Measurements from ENCODE around the gene SEZ6L. TPM values are rescaled to one million over a fixed set of nuclear protein-coding genes. Genes with fewer than 3 reads are reported as not detected.

The SEZ6L gene
- polyA plus RNA-seq, 2 of the 4 experiments (the other 2 are of a cell fraction), result not detected

DNA sequence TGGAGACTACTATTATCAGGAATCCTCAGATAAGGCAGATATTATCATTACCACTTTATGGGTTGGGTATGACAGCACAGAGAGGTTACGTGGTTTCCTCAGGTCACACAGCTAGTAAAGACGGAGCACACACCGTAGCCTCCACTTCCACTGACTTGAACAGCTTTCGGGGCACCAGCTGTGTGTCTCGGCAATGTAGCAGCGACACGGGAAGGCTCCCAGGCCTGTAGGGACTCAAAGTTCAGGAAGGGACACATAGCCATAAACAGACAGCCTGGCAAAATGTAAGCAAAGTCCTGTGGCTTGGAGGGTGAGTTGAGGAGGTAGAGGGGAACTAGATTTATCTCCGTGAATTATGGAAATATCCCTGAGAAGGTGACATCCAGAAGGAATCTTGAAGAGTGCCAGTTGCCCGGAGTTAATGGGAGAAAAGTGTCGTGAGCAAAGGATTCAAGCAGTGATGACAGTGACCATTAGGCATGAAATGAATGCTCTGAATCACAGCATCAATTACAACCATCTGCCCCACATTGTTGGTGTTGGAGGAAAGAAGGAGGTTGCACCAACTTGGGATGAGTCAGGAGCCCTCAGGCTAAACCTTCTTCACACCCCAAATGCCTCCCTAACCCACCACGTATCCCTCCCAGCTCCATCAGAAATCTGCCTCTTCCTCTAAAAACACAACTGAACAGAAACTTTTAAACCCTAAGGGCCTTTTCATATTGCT, 153.1 kb downstream of the SEZ6L start:
- ATAC-seq (no peak), FAIRE-seq (no peak), DNase-seq (ENCODE audit: low read depth in 1 of 2, low spot score in 1 of 2) (no peak)
- H3K27ac ChIP-seq, result no peak overlapping the region
- 56% methylated on average over 11 of the region's 11 CpGs for WGBS (ENCODE audit: missing lambda C conversion rate)
- ChIA-PET POLR2A (no interaction called here), CTCF (interaction anchor here (1.3 to 3.9 kb wide), 4 partner anchors 9 to 42 kb away, joined by 3 to 27 read pairs (median 5); no protein-coding TSS in a partner anchor)
- H3K9me3 ChIP-seq, result no peaks in the 10 kb centered on the region
- no peak for TF ChIP-seq MAZ (IDR thresholded peaks at IDR 0.05; ENCODE audit: borderline replicate concordance, low read depth, low read length)
- TF ChIP-seq SMC3 (IDR thresholded peaks at IDR 0.05), result no peak
- no peak for TF ChIP-seq NR3C1 (IDR thresholded peaks at IDR 0.05)
- TF ChIP-seq, protein P1, sequence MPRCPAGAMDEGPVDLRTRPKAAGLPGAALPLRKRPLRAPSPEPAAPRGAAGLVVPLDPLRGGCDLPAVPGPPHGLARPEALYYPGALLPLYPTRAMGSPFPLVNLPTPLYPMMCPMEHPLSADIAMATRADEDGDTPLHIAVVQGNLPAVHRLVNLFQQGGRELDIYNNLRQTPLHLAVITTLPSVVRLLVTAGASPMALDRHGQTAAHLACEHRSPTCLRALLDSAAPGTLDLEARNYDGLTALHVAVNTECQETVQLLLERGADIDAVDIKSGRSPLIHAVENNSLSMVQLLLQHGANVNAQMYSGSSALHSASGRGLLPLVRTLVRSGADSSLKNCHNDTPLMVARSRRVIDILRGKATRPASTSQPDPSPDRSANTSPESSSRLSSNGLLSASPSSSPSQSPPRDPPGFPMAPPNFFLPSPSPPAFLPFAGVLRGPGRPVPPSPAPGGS (IDR thresholded peaks at IDR 0.05), result no peak
- TF ChIP-seq HDAC2 (IDR thresholded peaks at IDR 0.05), result no peak
- no peak for TF ChIP-seq ELK1 (IDR thresholded peaks at IDR 0.05; ENCODE audit: low read depth, low read length)
- no peak for TF ChIP-seq SREBF2 (IDR thresholded peaks at IDR 0.05)
- no peaks in the 10 kb centered on the region for H3K4me1 ChIP-seq
- H3K4me3 ChIP-seq, result no peak overlapping the region
- H3K4me2 ChIP-seq, result no peak overlapping the region

DNA sequence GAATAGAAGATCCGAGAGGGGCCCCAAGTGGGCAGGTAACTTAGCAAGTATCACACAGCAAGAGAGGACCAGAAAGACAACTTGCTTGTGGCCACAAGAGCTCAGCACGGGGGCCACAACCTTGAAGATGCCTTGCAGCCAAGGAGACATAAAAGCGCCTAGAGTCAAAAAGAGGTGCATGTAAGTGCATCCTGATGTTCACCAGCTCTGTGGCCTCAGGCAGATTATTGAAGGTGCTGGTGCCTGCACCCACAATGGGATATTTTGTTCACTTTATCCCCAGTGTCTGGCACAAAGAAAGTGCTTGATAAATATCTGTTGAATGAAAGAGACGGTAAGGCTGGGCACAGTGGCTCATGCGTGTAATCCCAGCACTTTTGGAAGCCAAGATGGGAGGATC, 153.8 kb downstream of the SEZ6L start:
- Histone ChIP-seq H3K9me3 (no peaks in the 10 kb centered on the region), H3K4me2 (no peak overlapping the region), H3K27ac (no peak overlapping the region), H3K4me1 (no peaks in the 10 kb centered on the region), H3K4me3 (no peak overlapping the region)
- POLR2A ChIA-PET, result no interaction called here
- TF ChIP-seq TP53 (CRISPR knock-in tag; IDR thresholded peaks at IDR 0.05) (no peak), ZSCAN20 (CRISPR knock-in tag; IDR thresholded peaks at IDR 0.05) (no peak), POLR2A (IDR thresholded peaks at IDR 0.05; ENCODE audit: low read length) (no peak)
- no peak for ATAC-seq
- CTCF ChIA-PET, result interaction anchor here (1.3 to 3.9 kb wide), 2 partner anchors 9 to 10 kb away, joined by 3 to 27 read pairs; no protein-coding TSS in a partner anchor
- 47% methylated on average over 5 of the region's 5 CpGs for WGBS (ENCODE audit: missing lambda C conversion rate)
- no peak for FAIRE-seq
- DNase-seq (ENCODE audit: low read depth in 1 of 2, low spot score in 1 of 2), result no peak

DNA sequence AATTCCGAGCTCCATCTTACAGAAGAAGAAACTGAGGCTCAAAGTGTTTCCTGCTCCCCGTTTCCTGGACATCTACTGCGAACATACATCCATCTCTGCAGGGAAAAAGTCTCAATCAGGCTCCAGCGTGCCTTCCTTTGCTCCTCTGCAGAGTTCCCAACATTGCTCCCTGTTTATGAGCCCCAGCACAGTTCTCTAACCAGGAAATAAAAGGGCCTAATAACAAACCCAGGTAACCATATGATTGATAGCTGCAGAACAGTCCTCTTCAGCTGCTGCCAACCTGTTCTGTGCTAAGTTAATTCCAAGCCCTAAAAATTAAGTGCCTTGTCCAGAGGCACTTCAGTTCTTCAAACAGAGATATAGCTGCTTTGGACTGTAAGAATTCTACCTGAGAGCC, 154.9 kb downstream of the SEZ6L start:
- FAIRE-seq, result no peak
- TF ChIP-seq FOSL2 (IDR thresholded peaks at IDR 0.05) (no peak), FOSL2 (CRISPR knock-in tag; IDR thresholded peaks at IDR 0.05) (no peak), JUNB (IDR thresholded peaks at IDR 0.05) (no peak), CHD2 (IDR thresholded peaks at IDR 0.05; ENCODE audit: low read length, partially characterized antibody) (no peak), HEYL (CRISPR knock-in tag; IDR thresholded peaks at IDR 0.05) (no peak), KDM5A (IDR thresholded peaks at IDR 0.05) (no peak), SREBF2 (IDR thresholded peaks at IDR 0.05) (no peak), REST (IDR thresholded peaks at IDR 0.05) (no peak), BHLHE40 (IDR thresholded peaks at IDR 0.05; ENCODE audit: low read depth, low read length) (no peak), NFE2L2 (conservative IDR thresholded peaks at IDR 0.05; ENCODE audit: low read length) (no peak), CHD4 (IDR thresholded peaks at IDR 0.05; ENCODE audit: borderline replicate concordance) (no peak), RAD21 (conservative IDR thresholded peaks at IDR 0.05 in 1 of 2, IDR thresholded peaks at IDR 0.05 in 1 of 2) (no peak), CBX8 (IDR thresholded peaks at IDR 0.05) (no peak), CTCF (IDR thresholded peaks at IDR 0.05) (no peak), MAZ (IDR thresholded peaks at IDR 0.05; ENCODE audit: borderline replicate concordance, low read depth, low read length) (no peak), CBX2 (IDR thresholded peaks at IDR 0.05; ENCODE audit: borderline replicate concordance, low read depth) (no peak), EHF (CRISPR knock-in tag; IDR thresholded peaks at IDR 0.05) (no peak)
- TF ChIP-seq, protein P2, sequence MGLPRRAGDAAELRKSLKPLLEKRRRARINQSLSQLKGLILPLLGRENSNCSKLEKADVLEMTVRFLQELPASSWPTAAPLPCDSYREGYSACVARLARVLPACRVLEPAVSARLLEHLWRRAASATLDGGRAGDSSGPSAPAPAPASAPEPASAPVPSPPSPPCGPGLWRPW (IDR thresholded peaks at IDR 0.05), result no peak
- Histone ChIP-seq H3K9me3 (no peaks in the 10 kb centered on the region), H3K27ac (no peak overlapping the region), H3K4me2 (no peak overlapping the region), H3K4me3 (no peak overlapping the region), H3K4me1 (no peaks in the 10 kb centered on the region)
- no peak for ATAC-seq
- WGBS (ENCODE audit: missing lambda C conversion rate), result 6% methylated on average over 4 of the region's 4 CpGs
- CTCF ChIA-PET, result interaction anchor here (0.9 to 1.9 kb wide), 2 partner anchors 14 to 152 kb away, joined by 3 to 5 read pairs; no protein-coding TSS in a partner anchor
- POLR2A ChIA-PET, result no interaction called here
- no peak for DNase-seq (ENCODE audit: low read depth in 1 of 2, low spot score in 1 of 2)

Measured in A549 (cell line).